Osteoblast (primary cell): Measurements from ENCODE around the gene MPPED1. TPM values are rescaled to one million over a fixed set of nuclear protein-coding genes. Genes with fewer than 3 reads are reported as not detected.

Experiments used
- DNase-seq: peaks from one replicate; pipeline ENCODE4 v3.0.0; 2011; ENCODE audit warnings: low spot score, mixed read lengths; ENCODE audit not compliant: insufficient read length; ENCODE audit errors: missing footprints
- H2AFZ ChIP-seq: 2 replicates; pipeline ENCODE4 v1.6.0; 2011; ENCODE audit warnings: mild to moderate bottlenecking, low read length
- H3K27ac ChIP-seq: 2 replicates; pipeline ENCODE4 v1.5.1; 2011; ENCODE audit warnings: mild to moderate bottlenecking, low read depth, low read length, moderate library complexity
- H3K27me3 ChIP-seq: 2 replicates; pipeline ENCODE4 v1.6.0; 2012; ENCODE audit warnings: mild to moderate bottlenecking, control low read depth, inconsistent platforms, low read length, moderate library complexity; ENCODE audit not compliant: insufficient read depth
- H3K36me3 ChIP-seq: 2 replicates; pipeline ENCODE4 v1.5.1; 2011; ENCODE audit warnings: mild to moderate bottlenecking, low read length, control low read depth, moderate library complexity; ENCODE audit not compliant: insufficient read depth
- H3K4me1 ChIP-seq: 2 replicates; pipeline ENCODE4 v1.5.1; 2011; ENCODE audit warnings: mild to moderate bottlenecking, low read length, control low read depth, moderate library complexity; ENCODE audit not compliant: insufficient read depth
- H3K4me2 ChIP-seq: 2 replicates; pipeline ENCODE4 v1.6.0; 2011; ENCODE audit warnings: mild to moderate bottlenecking, low read length; ENCODE audit not compliant: insufficient read depth
- H3K4me3 ChIP-seq: fragments of 200-600 bp; sonication (generic); 3 replicates; pipeline ENCODE4 v1.5.1; 2012; ENCODE audit warnings: mild to moderate bottlenecking, low read length, inconsistent platforms; ENCODE audit not compliant: insufficient read depth
- H3K79me2 ChIP-seq: 2 replicates; pipeline ENCODE4 v1.6.0; 2012; ENCODE audit warnings: mild to moderate bottlenecking, low read length, control low read depth, inconsistent platforms; ENCODE audit not compliant: insufficient read depth
- H3K9me3 ChIP-seq: 2 replicates; pipeline ENCODE4 v1.5.1; 2011; ENCODE audit warnings: low read depth, low read length, control low read depth
- H4K20me1 ChIP-seq: 2 replicates; pipeline ENCODE4 v1.6.0; 2012; ENCODE audit warnings: mild to moderate bottlenecking, low read length, control low read depth; ENCODE audit not compliant: insufficient read depth
- CTCF ChIP-seq: IDR thresholded peaks from 2 replicates; pipeline ENCODE4 v1.5.1; 2011; ENCODE audit warnings: mild to moderate bottlenecking, low read depth, low read length, moderate library complexity; ENCODE audit errors: extremely low read depth
- total RNA-seq: library from RNA; depleted of rRNA; stranded (reverse); fragments of >200 nt; gene quantifications from 2 replicates; pipeline ENCODE4 v1.2.3, GENCODE V29; 2012

The MPPED1 gene
- total RNA-seq, 1 donor, result not detected

- peak; percentile 97 for DNase-seq
- Histone ChIP-seq H3K79me2 (no peaks in the 10 kb centered on the region), H3K27ac (no peak overlapping the region), H3K4me2 (peak overlapping the region; percentile 55), H3K27me3 (peaks cover 11% of the 10 kb centered on the region), H3K4me1 (no peaks in the 10 kb centered on the region), H3K4me3 (no peak overlapping the region), H3K36me3 (no peaks in the 10 kb centered on the region), H2AFZ (no peak overlapping the region), H3K9me3 (no peaks in the 10 kb centered on the region), H4K20me1 (no peaks in the 10 kb centered on the region)
- peak; percentile 83 for TF ChIP-seq CTCF
Measured at GRCh38 chr22:43385770-43386641, 25.8 kb upstream of the MPPED1 start.

GRCh38 chr22:43387815-43388214 lies 24.0 kb upstream of the MPPED1 start:
- no peak for TF ChIP-seq CTCF
- Histone ChIP-seq H3K9me3 (no peaks in the 10 kb centered on the region), H3K27ac (no peak overlapping the region), H2AFZ (no peak overlapping the region), H3K79me2 (no peaks in the 10 kb centered on the region), H3K4me3 (no peak overlapping the region), H4K20me1 (no peaks in the 10 kb centered on the region), H3K36me3 (no peaks in the 10 kb centered on the region), H3K4me1 (no peaks in the 10 kb centered on the region), H3K4me2 (no peak overlapping the region), H3K27me3 (peaks cover 8% of the 10 kb centered on the region)
- DNase-seq, result peak; percentile 78

GRCh38 chr22:43388420-43388851 lies 23.4 kb upstream of the MPPED1 start:
- no peak overlapping the region for H2AFZ ChIP-seq
- peak; percentile 98 for DNase-seq

More at GRCh38 chr22:43388420-43388851, 23.4 kb upstream of the MPPED1 start:
- H3K4me2 ChIP-seq, result no peak overlapping the region
- no peaks in the 10 kb centered on the region for H3K79me2 ChIP-seq
- TF ChIP-seq CTCF, result peak; percentile 89
- H3K4me3 ChIP-seq, result no peak overlapping the region
- H3K4me1 ChIP-seq, result no peaks in the 10 kb centered on the region
- no peaks in the 10 kb centered on the region for H3K9me3 ChIP-seq
- no peaks in the 10 kb centered on the region for H4K20me1 ChIP-seq
- H3K27ac ChIP-seq, result no peak overlapping the region
- no peaks in the 10 kb centered on the region for H3K36me3 ChIP-seq
- H3K27me3 ChIP-seq, result peaks cover 8% of the 10 kb centered on the region
